BLaER1 treated with 17β-estradiol and CSF1 and Interleukin-3, amounts not matched to agents 10 nM and 100 nM (cell line): ENCODE data around the gene RELN.
A peak's percentile ranks its signal among the peaks of the same experiment; 100 is the strongest.

Experiments used
- H3K27ac ChIP-seq, 11 experiments: shearing (Covaris generic); formaldehyde crosslinking; 2 replicates each; pipeline ENCODE4 v1.8.1; 2022
- H3K27me3 ChIP-seq, 11 experiments: shearing (Covaris generic); formaldehyde crosslinking; 2 replicates each; pipeline ENCODE4 v1.8.1; 2022
- H3K36me3 ChIP-seq, 11 experiments: shearing (Covaris generic); formaldehyde crosslinking; 2 replicates each; pipeline ENCODE4 v1.8.1; 2022
- H3K4me1 ChIP-seq, 10 experiments: shearing (Covaris generic); formaldehyde crosslinking; 2 replicates each; pipeline ENCODE4 v1.8.1; 2022
- H3K4me2 ChIP-seq, 11 experiments: shearing (Covaris generic); formaldehyde crosslinking; 2 replicates each; pipeline ENCODE4 v1.8.1; 2022
- H3K4me3 ChIP-seq, 10 experiments: shearing (Covaris generic); formaldehyde crosslinking; 2 replicates each; pipeline ENCODE4 v1.8.1; 2022
- H3K9ac ChIP-seq, 11 experiments: shearing (Covaris generic); formaldehyde crosslinking; 2 replicates each; pipeline ENCODE4 v1.8.1; 2022
- H3K9me3 ChIP-seq, 11 experiments: shearing (Covaris generic); formaldehyde crosslinking; replicated peaks in 1 of 11; 2 replicates each; pipeline ENCODE4 v1.8.1; 2022
- H4K20me1 ChIP-seq, 11 experiments: shearing (Covaris generic); formaldehyde crosslinking; 2 replicates each; pipeline ENCODE4 v1.8.1; 2022
- Cebpa-rat ChIP-seq, 11 experiments: shearing (Covaris generic); IDR thresholded peaks; 2 replicates each; pipeline ENCODE4 v1.8.1; 2022

RELN gene

DNA sequence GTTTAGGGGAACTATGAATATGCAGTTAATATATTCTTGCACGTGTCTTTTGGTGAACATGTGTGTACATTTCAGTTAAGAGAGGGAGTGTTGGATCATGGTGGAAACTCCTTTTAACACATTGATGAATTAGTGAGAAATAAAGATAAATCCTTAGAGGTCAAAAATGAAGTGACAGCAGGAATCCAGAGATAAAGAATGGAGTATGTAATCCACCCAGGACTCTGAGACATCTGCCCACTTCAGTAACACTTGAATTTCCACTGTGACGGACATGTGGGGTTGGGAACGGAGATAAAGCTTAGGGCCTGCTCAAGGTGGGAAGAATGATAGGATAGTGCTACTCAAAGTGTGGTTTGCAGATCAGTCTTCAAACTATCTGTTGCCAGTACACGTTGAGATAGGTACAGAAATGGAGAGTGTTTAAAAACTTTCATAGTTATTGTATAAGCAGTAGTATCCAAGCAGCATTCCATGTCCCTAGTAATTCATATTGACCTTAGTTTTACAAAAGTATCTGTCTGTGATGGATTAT, 6.6 kb upstream of the RELN start:
- Histone ChIP-seq H3K36me3 (no peaks in the 10 kb centered on the region), H3K9ac (no peak overlapping the region), H3K4me2 (no peak overlapping the region), H4K20me1 (no peaks in the 10 kb centered on the region), H3K4me1 (peaks cover 0 to 7% (median 0%) of the 10 kb centered on the region in 10 experiments; a peak in 3 of 20 replicates), H3K9me3 (no peaks in the 10 kb centered on the region), H3K4me3 (no peak overlapping the region), H3K27me3 (peaks cover 5 to 11% (median 8%) of the 10 kb centered on the region in 11 experiments), H3K27ac (no peak overlapping the region)
- TF ChIP-seq Cebpa-rat (IDR thresholded peaks at IDR 0.05), result no peak

DNA sequence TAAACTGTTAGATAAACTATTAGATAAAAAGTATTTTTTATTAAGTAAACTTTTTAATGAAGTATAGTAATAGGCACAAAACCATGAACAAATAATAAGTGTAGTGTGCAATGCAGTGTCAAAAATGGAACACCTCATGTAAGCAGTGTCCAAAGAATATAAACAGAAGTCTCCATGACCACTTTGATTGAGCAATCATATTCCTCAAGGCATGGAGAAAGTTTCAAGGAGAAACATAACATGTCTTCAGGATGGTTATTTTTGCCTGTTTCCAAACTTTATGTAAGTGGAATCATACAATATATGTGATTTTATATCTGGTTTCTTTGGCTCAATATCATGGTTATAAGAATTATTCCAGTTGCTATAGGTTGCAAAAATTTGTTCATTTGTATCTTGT, 6.1 kb upstream of the RELN start:
- H3K36me3 ChIP-seq, result no peaks in the 10 kb centered on the region
- H3K27me3 ChIP-seq, result peaks cover 11 to 16% (median 13%) of the 10 kb centered on the region in 11 experiments
- no peaks in the 10 kb centered on the region for H4K20me1 ChIP-seq
- no peaks in the 10 kb centered on the region for H3K9me3 ChIP-seq
- H3K27ac ChIP-seq, result no peak overlapping the region
- no peak overlapping the region for H3K9ac ChIP-seq
- H3K4me2 ChIP-seq, result no peak overlapping the region
- no peak for TF ChIP-seq Cebpa-rat (IDR thresholded peaks at IDR 0.05)
- peaks cover 0 to 7% (median 0%) of the 10 kb centered on the region in 10 experiments; a peak in 4 of 20 replicates for H3K4me1 ChIP-seq
- H3K4me3 ChIP-seq, result no peak overlapping the region

DNA sequence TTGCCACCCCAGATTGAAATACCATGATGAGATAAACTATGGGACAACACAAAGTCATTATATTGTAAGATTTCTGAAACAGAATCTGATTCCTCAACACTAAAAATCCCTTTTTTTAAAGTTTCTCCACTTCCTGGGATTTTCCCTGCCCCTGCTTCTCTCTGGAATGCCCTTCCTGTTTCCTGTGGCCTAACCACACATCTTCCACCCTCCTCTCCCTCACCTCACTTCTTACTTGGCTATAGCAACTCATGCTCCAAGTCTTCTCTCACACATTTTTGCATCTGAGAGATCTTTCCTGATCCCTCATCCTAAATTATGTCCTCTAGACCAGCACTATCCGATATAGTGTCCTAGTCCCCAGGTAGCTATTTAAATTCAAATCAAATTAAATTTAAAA, 4.1 kb upstream of the RELN start:
- Histone ChIP-seq H3K4me3 (no peak overlapping the region), H3K27ac (no peak overlapping the region), H3K4me1 (peaks cover 0 to 7% (median 0%) of the 10 kb centered on the region in 10 experiments; a peak in 4 of 20 replicates), H3K27me3 (peaks cover 28 to 36% (median 33%) of the 10 kb centered on the region in 11 experiments), H3K36me3 (no peaks in the 10 kb centered on the region), H3K9ac (no peak overlapping the region), H3K9me3 (peaks cover 7 to 15% (median 13%) of the 10 kb centered on the region in 11 experiments; a peak in 21 of 22 replicates), H4K20me1 (no peaks in the 10 kb centered on the region), H3K4me2 (peak overlapping the region in 3 of 11 experiments; percentile 22 to 44 (median 34); a peak in 3 of 22 replicates)
- TF ChIP-seq Cebpa-rat (IDR thresholded peaks at IDR 0.05), result no peak

DNA sequence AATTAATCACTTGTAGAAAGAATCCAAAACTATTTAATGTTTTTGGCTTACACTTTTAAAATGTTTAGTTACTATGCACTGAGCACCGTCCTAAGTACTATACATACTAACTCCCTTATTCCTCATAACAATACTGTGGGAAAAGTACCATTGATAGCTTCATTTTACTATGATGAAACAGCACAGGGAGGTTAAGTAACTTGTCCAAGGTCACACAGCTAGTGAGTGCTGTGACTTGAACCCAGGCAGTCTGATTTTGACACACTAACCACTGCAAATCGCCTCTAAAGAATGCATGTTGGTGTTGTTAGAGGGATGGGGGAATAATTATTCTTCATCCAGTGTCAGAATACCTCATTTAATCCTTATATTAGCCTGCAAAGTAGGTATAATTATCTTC, 1.9 kb upstream of the RELN start:
- Histone ChIP-seq H3K27me3 (peaks cover 28 to 39% (median 35%) of the 10 kb centered on the region in 11 experiments), H3K36me3 (no peaks in the 10 kb centered on the region), H3K4me2 (no peak overlapping the region), H3K4me3 (no peak overlapping the region), H3K9ac (no peak overlapping the region), H4K20me1 (no peaks in the 10 kb centered on the region), H3K27ac (no peak overlapping the region), H3K4me1 (peaks cover 0 to 7% (median 0%) of the 10 kb centered on the region in 10 experiments; a peak in 4 of 20 replicates), H3K9me3 (peaks cover 7 to 18% (median 15%) of the 10 kb centered on the region in 11 experiments; a peak in 21 of 22 replicates)
- TF ChIP-seq Cebpa-rat (IDR thresholded peaks at IDR 0.05), result no peak

DNA sequence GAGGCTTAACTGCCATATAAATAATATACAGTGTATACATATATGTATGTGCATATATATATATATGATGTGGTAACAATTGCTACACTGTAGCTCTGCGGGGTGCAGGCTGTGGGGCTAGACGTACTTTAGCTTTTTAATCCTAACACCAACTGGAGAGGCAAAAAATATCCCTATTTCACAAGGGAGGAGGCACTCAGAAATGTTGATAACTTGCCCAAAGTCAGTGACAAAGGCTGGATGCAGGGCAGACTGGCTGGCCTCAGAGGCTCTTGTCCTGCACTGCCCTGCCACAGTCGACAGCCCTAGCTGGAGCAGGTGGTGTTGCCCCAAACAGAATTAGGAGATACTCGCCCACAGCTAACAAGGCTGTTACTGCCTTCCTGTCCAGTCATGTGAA, 1.5 kb upstream of the RELN start:
- H3K9me3 ChIP-seq, result peaks cover 7 to 18% (median 15%) of the 10 kb centered on the region in 11 experiments; a peak in 21 of 22 replicates
- TF ChIP-seq Cebpa-rat (IDR thresholded peaks at IDR 0.05), result no peak
- no peaks in the 10 kb centered on the region for H4K20me1 ChIP-seq
- H3K9ac ChIP-seq, result no peak overlapping the region
- H3K4me1 ChIP-seq, result peaks cover 0 to 7% (median 0%) of the 10 kb centered on the region in 10 experiments; a peak in 4 of 20 replicates
- no peaks in the 10 kb centered on the region for H3K36me3 ChIP-seq
- no peak overlapping the region; a peak in 1 of 22 replicates for H3K4me2 ChIP-seq
- no peak overlapping the region for H3K27ac ChIP-seq
- H3K27me3 ChIP-seq, result peaks cover 28 to 39% (median 35%) of the 10 kb centered on the region in 11 experiments
- no peak overlapping the region for H3K4me3 ChIP-seq

DNA sequence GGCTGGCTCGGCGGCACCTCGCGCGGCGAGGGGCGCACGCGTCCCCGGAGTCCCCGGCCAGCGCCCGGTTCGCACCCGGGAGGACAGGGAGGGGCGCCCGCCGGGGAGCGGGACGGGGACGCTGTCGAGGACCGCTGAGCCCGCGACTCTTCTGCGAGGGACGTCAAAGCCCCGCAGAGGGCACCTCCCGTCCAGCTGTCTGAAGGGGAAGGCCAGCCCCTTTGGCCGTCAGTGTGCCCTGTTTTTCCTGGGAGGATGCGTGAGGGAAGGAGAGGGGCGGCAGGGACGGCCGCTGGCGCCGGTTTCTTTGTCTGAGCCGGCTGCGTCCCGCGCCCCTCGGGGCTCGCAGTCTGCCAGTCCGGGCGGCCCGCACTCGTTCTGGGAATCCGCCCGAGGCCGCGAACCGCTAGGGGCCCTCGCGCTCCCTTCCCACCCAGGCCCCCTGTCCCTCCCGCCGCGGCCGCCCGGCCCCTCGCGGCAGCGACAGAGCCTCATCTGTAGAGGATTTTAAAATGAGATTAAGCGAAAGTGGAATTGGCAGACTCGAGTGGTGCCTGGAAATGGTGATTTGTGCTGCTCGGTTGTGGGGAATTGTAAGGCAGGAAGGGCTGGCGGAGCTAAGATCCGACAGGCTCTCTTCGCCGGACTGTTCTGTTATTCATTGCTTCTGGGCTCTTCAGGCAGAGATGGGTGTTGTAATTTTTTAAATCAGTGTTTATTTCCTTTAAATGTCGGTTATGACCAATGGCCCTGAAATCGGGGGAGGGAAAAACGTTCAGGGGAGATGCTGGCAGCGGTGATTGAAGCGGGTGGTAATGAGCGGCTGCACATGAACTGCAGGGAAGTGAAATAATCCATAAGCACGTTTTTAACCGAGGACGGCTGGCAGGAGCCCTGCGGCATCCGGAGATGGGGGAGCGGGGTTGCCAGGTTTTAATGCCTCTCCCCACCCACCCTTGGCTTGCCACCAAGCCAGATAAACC, 618 bp upstream of the RELN start:
- no peak overlapping the region for H3K27ac ChIP-seq
- peaks cover 28 to 39% (median 35%) of the 10 kb centered on the region in 11 experiments for H3K27me3 ChIP-seq
- peak overlapping the region in 7 of 11 experiments; percentile 13 to 62 (median 36); a peak in 9 of 22 replicates for H3K9ac ChIP-seq
- no peaks in the 10 kb centered on the region for H3K36me3 ChIP-seq
- no peaks in the 10 kb centered on the region for H4K20me1 ChIP-seq
- H3K9me3 ChIP-seq, result peaks cover 7 to 18% (median 15%) of the 10 kb centered on the region in 11 experiments; a peak in 21 of 22 replicates
- H3K4me1 ChIP-seq, result peaks cover 0 to 7% (median 0%) of the 10 kb centered on the region in 10 experiments; a peak in 4 of 20 replicates
- TF ChIP-seq Cebpa-rat (IDR thresholded peaks at IDR 0.05), result no peak
- H3K4me2 ChIP-seq, result peak overlapping the region; percentile 55 to 81 (median 63)
- H3K4me3 ChIP-seq, result peak overlapping the region; percentile 39 to 67 (median 50); a peak in 18 of 20 replicates

DNA sequence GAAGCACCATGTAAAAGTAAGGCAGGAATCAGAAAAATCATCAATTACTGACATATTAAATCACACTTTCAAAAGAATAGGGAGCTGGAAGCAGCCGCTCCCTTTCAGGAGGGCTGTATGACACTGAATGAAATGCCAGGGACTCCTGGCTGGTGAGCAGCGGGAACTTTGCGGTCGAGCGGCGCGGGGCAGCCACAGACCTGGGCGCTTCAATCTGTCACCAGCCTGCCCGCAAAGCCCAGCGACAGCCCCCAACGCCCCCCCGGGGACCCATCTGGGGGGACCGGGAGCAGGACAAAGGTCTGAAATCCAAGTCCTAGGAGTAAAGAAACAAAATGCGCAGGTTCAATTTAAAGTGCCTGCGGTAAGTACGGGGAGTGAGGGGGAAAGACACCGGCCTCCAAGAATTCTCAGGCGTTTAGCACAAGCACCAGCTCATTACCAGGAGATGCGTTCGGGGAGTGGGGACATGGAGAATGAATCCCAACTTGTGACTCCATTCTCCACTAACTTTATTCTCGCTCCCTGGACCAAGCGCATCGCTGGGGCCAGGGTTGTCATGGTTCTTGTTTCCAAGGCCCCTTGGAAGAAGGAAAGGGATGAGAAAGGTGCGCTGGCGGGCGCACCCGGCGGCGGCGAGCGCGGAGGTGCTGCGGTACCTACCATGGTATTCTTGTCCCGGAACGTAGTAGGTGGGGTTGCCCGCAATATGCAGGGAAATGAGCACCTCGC, 824 bp downstream of the RELN start:
- H3K27me3 ChIP-seq, result peaks cover 28 to 39% (median 35%) of the 10 kb centered on the region in 11 experiments
- H3K4me2 ChIP-seq, result no peak overlapping the region
- peaks cover 0 to 6% (median 0%) of the 10 kb centered on the region in 10 experiments; a peak in 4 of 20 replicates for H3K4me1 ChIP-seq
- H4K20me1 ChIP-seq, result no peaks in the 10 kb centered on the region
- H3K9me3 ChIP-seq, result peaks cover 7 to 18% (median 15%) of the 10 kb centered on the region in 11 experiments; a peak in 21 of 22 replicates
- no peak overlapping the region for H3K27ac ChIP-seq
- no peak for TF ChIP-seq Cebpa-rat (IDR thresholded peaks at IDR 0.05)
- H3K4me3 ChIP-seq, result no peak overlapping the region
- no peaks in the 10 kb centered on the region for H3K36me3 ChIP-seq
- H3K9ac ChIP-seq, result no peak overlapping the region

DNA sequence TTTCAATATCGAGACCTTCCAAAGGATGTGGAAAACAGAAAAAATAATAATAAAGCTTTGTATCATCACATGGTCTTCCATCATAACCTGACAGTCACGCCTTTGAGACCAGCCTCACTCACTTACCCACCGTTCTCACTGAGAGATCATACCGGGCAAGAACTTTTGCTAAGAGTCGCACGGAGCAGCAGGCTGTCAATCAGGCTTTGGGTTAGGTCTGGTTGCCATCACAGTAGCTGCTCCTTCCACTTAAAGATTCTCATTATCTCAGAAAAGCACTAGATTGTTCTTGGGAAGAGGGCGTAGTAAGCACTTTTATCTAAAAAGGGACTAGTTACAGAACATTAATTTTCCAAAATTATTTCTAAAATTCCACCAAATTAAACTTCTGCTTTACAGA, 2.0 kb downstream of the RELN start:
- Histone ChIP-seq H3K4me2 (no peak overlapping the region), H3K27ac (no peak overlapping the region), H4K20me1 (no peaks in the 10 kb centered on the region), H3K9me3 (peaks cover 7 to 18% (median 15%) of the 10 kb centered on the region in 11 experiments; a peak in 21 of 22 replicates), H3K36me3 (no peaks in the 10 kb centered on the region), H3K4me1 (peaks cover 0 to 6% (median 0%) of the 10 kb centered on the region in 10 experiments; a peak in 1 of 20 replicates), H3K27me3 (peaks cover 28 to 39% (median 35%) of the 10 kb centered on the region in 11 experiments), H3K4me3 (no peak overlapping the region), H3K9ac (no peak overlapping the region)
- no peak for TF ChIP-seq Cebpa-rat (IDR thresholded peaks at IDR 0.05)
